ENCODE measurements around the gene ATP8A1. TPM values are rescaled to one million over a fixed set of nuclear protein-coding genes. Genes with fewer than 3 reads are reported as not detected.

ATP8A1 gene
- total and polyA plus RNA-seq, 8 donors: 21.5 to 60.9 (median 36.6) TPM

- intact Hi-C loops (cut with DNase I): no loop called here
- no peak overlapping the region for H3K4me3 ChIP-seq
- H3K9me3 ChIP-seq: no peaks in the 10 kb centered on the region
- H3K27ac ChIP-seq: no peak overlapping the region
- ATAC-seq (peak; percentile 54), DNase-seq (peak in 1 of 4 donors; percentile 8)
- no peaks in the 10 kb centered on the region for H3K27me3 ChIP-seq
- no peaks in the 10 kb centered on the region for H3K36me3 ChIP-seq
- peaks cover 0 to 31% of the 10 kb centered on the region in 2 donors for H3K4me1 ChIP-seq
- TF ChIP-seq CTCF (IDR thresholded peaks at IDR 0.05): no peak
These were observed 18.6 kb downstream of the ATP8A1 start for GRCh38 chr4:42638321-42638720.

GRCh38 chr4:42637867-42638266, 19.0 kb downstream of the ATP8A1 start:
- no peaks in the 10 kb centered on the region for H3K27me3 ChIP-seq
- peaks cover 0 to 33% of the 10 kb centered on the region in 2 donors for H3K4me1 ChIP-seq
- no peak overlapping the region for H3K4me3 ChIP-seq
- no peaks in the 10 kb centered on the region for H3K9me3 ChIP-seq
- H3K27ac ChIP-seq: no peak overlapping the region
- no peaks in the 10 kb centered on the region for H3K36me3 ChIP-seq
- DNase-seq (no peak), ATAC-seq (peak; percentile 11)
- intact Hi-C loops (cut with DNase I): no loop called here
- no peak for TF ChIP-seq CTCF (IDR thresholded peaks at IDR 0.05)

GRCh38 chr4:42637104-42637503, 19.8 kb downstream of the ATP8A1 start:
- ATAC-seq: no peak
- no peaks in the 10 kb centered on the region for H3K36me3 ChIP-seq
- peaks cover 0 to 30% of the 10 kb centered on the region in 2 donors for H3K4me1 ChIP-seq
- intact Hi-C loops (cut with DNase I): no loop called here
- H3K27me3 ChIP-seq: no peaks in the 10 kb centered on the region
- H3K4me3 ChIP-seq: no peak overlapping the region
- H3K27ac ChIP-seq: no peak overlapping the region
- TF ChIP-seq CTCF (IDR thresholded peaks at IDR 0.05): no peak
- no peaks in the 10 kb centered on the region for H3K9me3 ChIP-seq
- DNase-seq: no peak

GRCh38 chr4:42636645-42636949, 20.3 kb downstream of the ATP8A1 start:
- no peaks in the 10 kb centered on the region for H3K27me3 ChIP-seq
- ATAC-seq (no peak), DNase-seq (no peak)
- no peak for TF ChIP-seq CTCF (IDR thresholded peaks at IDR 0.05)
- H3K9me3 ChIP-seq: no peaks in the 10 kb centered on the region
- no peak overlapping the region for H3K27ac ChIP-seq
- H3K4me3 ChIP-seq: no peak overlapping the region
- H3K4me1 ChIP-seq: peaks cover 0 to 27% of the 10 kb centered on the region in 2 donors
- no peaks in the 10 kb centered on the region for H3K36me3 ChIP-seq
- intact Hi-C loops (cut with DNase I): no loop called here

- Histone ChIP-seq H3K27ac (no peak overlapping the region), H3K36me3 (no peaks in the 10 kb centered on the region), H3K27me3 (no peaks in the 10 kb centered on the region), H3K4me3 (no peak overlapping the region), H3K9me3 (no peaks in the 10 kb centered on the region), H3K4me1 (peaks cover 0 to 32% of the 10 kb centered on the region in 2 donors)
- intact Hi-C loops (cut with DNase I): no loop called here
- no peak for TF ChIP-seq CTCF (IDR thresholded peaks at IDR 0.05)
- no peak for DNase-seq
- no peak for ATAC-seq
These were observed 23.1 kb downstream of the ATP8A1 start for GRCh38 chr4:42633605-42634388.
